Chondrocyte (in vitro differentiated cells): ENCODE measurements around the gene KDM4C. TPM values are rescaled to one million over a fixed set of nuclear protein-coding genes. Genes with fewer than 3 reads are reported as not detected.

Source experiments
- DNase-seq: peaks from one replicate; pipeline ENCODE4 v3.0.0; 2021; ENCODE audit warnings: mixed read lengths, low spot score
- H3K27ac Mint-ChIP-seq: one replicate; pipeline ENCODE4 v1.8.0; 2021; ENCODE audit warnings: mild to moderate bottlenecking, moderate library complexity, mixed read lengths; ENCODE audit not compliant: unreplicated experiment
- H3K27me3 Mint-ChIP-seq: 2 replicates; pipeline ENCODE4 v1.8.0; 2021; ENCODE audit warnings: low read depth, mixed read lengths
- H3K36me3 Mint-ChIP-seq: 2 replicates; pipeline ENCODE4 v1.8.0; 2021; ENCODE audit warnings: low read depth, mixed read lengths
- H3K4me1 Mint-ChIP-seq: 2 replicates; pipeline ENCODE4 v1.8.0; 2021; ENCODE audit warnings: low read depth, mild to moderate bottlenecking, mixed read lengths
- H3K4me3 Mint-ChIP-seq: one replicate; pipeline ENCODE4 v1.8.0; 2021; ENCODE audit warnings: mild to moderate bottlenecking, moderate library complexity, mixed read lengths; ENCODE audit not compliant: unreplicated experiment
- H3K9me3 Mint-ChIP-seq: 2 replicates; pipeline ENCODE4 v1.8.0; 2021; ENCODE audit warnings: low read depth, mixed read lengths
- CTCF ChIP-seq: fragments of 200-600 bp; sonication (generic); IDR thresholded peaks from 2 replicates; pipeline ENCODE4 v1.5.0; 2021; ENCODE audit warnings: antibody characterized with exemption, mild to moderate bottlenecking, moderate library complexity
- total RNA-seq: library from RNA; stranded (reverse); gene quantifications from 3 replicates; pipeline ENCODE4 v1.2.1, GENCODE V29; 2021

KDM4C gene
- total RNA-seq, 1 donor from 2014 or later, result 18.1 TPM

GRCh38 chr9:6975198-6975597 lies 217.4 kb downstream of the KDM4C start:
- H3K27me3 Mint-ChIP-seq, result no peaks in the 10 kb centered on the region
- H3K4me3 Mint-ChIP-seq, result no peak overlapping the region
- peaks cover 27% of the 10 kb centered on the region for H3K4me1 Mint-ChIP-seq
- H3K9me3 Mint-ChIP-seq, result no peaks in the 10 kb centered on the region
- H3K27ac Mint-ChIP-seq, result no peak overlapping the region
- TF ChIP-seq CTCF, result no peak
- no peak for DNase-seq
- no peaks in the 10 kb centered on the region for H3K36me3 Mint-ChIP-seq

- H3K4me3 Mint-ChIP-seq, result no peak overlapping the region
- no peak for TF ChIP-seq CTCF
- H3K27ac Mint-ChIP-seq, result no peak overlapping the region
- H3K9me3 Mint-ChIP-seq, result no peaks in the 10 kb centered on the region
- DNase-seq, result no peak
- peaks cover 11% of the 10 kb centered on the region for H3K4me1 Mint-ChIP-seq
- no peaks in the 10 kb centered on the region for H3K27me3 Mint-ChIP-seq
- H3K36me3 Mint-ChIP-seq, result peaks cover 5% of the 10 kb centered on the region
Observed at GRCh38 chr9:6977761-6978160, 220.0 kb downstream of the KDM4C start.

GRCh38 chr9:6978591-6978990 lies 220.8 kb downstream of the KDM4C start:
- Mint-ChIP-seq H3K36me3 (peaks cover 8% of the 10 kb centered on the region), H3K27ac (no peak overlapping the region), H3K4me3 (no peak overlapping the region), H3K27me3 (no peaks in the 10 kb centered on the region), H3K4me1 (peaks cover 10% of the 10 kb centered on the region), H3K9me3 (no peaks in the 10 kb centered on the region)
- no peak for TF ChIP-seq CTCF
- no peak for DNase-seq

GRCh38 chr9:6984941-6985578 lies 227.3 kb downstream of the KDM4C start:
- no peak for TF ChIP-seq CTCF

GRCh38 chr9:6986141-6986815 lies 228.5 kb downstream of the KDM4C start:
- peaks cover 32% of the 10 kb centered on the region for H3K36me3 Mint-ChIP-seq
- H3K27ac Mint-ChIP-seq, result no peak overlapping the region
- H3K4me1 Mint-ChIP-seq, result no peaks in the 10 kb centered on the region
- DNase-seq, result no peak
- H3K4me3 Mint-ChIP-seq, result no peak overlapping the region
- no peaks in the 10 kb centered on the region for H3K27me3 Mint-ChIP-seq
- no peak for TF ChIP-seq CTCF
- no peaks in the 10 kb centered on the region for H3K9me3 Mint-ChIP-seq

More at GRCh38 chr9:6984941-6985578, 227.3 kb downstream of the KDM4C start:
- Mint-ChIP-seq H3K4me1 (no peaks in the 10 kb centered on the region), H3K36me3 (peaks cover 30% of the 10 kb centered on the region), H3K27ac (no peak overlapping the region), H3K9me3 (no peaks in the 10 kb centered on the region), H3K27me3 (no peaks in the 10 kb centered on the region), H3K4me3 (no peak overlapping the region)
- DNase-seq, result no peak
